ENCODE results near the gene F11R. TPM values are rescaled to one million over a fixed set of nuclear protein-coding genes. Genes with fewer than 3 reads are reported as not detected.
"Not testable (repeated sequence)": the region's sequence is repeated elsewhere in the genome, so short reads cannot be mapped to it uniquely, and the experiment has no call there.

F11R gene
- total RNA-seq, 2 experiments from 2014 or later = 16.9 to 25.2 TPM

DNA sequence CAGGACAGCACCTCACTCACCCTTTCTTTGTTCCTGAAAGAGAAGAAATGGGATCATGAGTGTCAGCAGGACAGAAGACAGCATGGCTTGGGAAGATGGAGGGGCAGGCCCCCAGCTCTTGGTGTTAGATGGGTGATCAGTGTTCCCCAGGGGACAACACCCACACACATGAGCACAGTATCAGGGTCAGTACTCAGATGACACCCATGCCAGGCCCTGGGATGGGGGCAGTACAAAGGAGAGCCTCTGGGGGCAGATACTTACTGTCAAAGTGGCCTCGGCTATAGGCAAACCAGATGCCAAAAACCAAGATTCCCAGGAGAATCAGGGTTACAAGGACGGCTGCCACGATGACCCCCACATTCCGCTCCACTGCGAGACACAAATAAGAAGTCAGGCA lies 21.6 kb downstream of the F11R start:
- intact Hi-C loops (cut with DNase I, micrococcal nuclease) = loop anchor here in 1 of 2 experiments (2.0 kb wide), 1 partner anchor 97 kb away; no protein-coding TSS in a partner anchor

GRCh38 chr1:160997323-160998038 lies 23.5 kb downstream of the F11R start:
- Mint-ChIP-seq H3K4me1 (peaks cover 18% of the 10 kb centered on the region), H3K36me3 (ENCODE audit: low read depth) (peaks cover 5% of the 10 kb centered on the region), H3K4me3 (no peak overlapping the region), H3K9me3 (ENCODE audit: low read depth) (no peaks in the 10 kb centered on the region), H3K27ac (peak overlapping the region; percentile 58), H3K27me3 (no peaks in the 10 kb centered on the region)
- peak; percentile 71 for DNase-seq
- ChIA-PET POLR2A (interaction anchor here (0.5 to 1.2 kb wide), 2 partner anchors 18 to 49 kb away, joined by 3 read pairs; no protein-coding TSS in a partner anchor), CTCF (interaction anchor here (0.6 to 3.1 kb wide), 33 partner anchors 8 to 896 kb away, joined by 3 to 39 read pairs (median 3); partner anchors contain the start of genes ARHGAP30, F11R, KLHDC9 and TSTD1)
- peak; percentile 81 for ATAC-seq
- intact Hi-C loops (cut with DNase I, micrococcal nuclease) = loop anchor here (1.0 to 2.0 kb wide), 3 partner anchors 99 to 142 kb away; no protein-coding TSS in a partner anchor

More for the DNA sequence above, 21.6 kb downstream of the F11R start:
- ChIA-PET POLR2A (interaction anchor here (0.6 kb wide), 1 partner anchor 64 kb away, joined by 8 read pairs; no protein-coding TSS in a partner anchor), CTCF (interaction anchor here (0.6 to 1.6 kb wide), 6 partner anchors 9 to 162 kb away, joined by 3 to 9 read pairs (median 3); partner anchors contain the start of gene USF1)
- no peaks in the 10 kb centered on the region for H3K9me3 Mint-ChIP-seq (ENCODE audit: low read depth)
- ATAC-seq (no peak), DNase-seq (no peak)
- no peaks in the 10 kb centered on the region for H3K27me3 Mint-ChIP-seq
- no peak overlapping the region for H3K4me3 Mint-ChIP-seq
- H3K36me3 Mint-ChIP-seq (ENCODE audit: low read depth) = peaks cover 5% of the 10 kb centered on the region
- peaks cover 18% of the 10 kb centered on the region for H3K4me1 Mint-ChIP-seq
- H3K27ac Mint-ChIP-seq = no peak overlapping the region

DNA sequence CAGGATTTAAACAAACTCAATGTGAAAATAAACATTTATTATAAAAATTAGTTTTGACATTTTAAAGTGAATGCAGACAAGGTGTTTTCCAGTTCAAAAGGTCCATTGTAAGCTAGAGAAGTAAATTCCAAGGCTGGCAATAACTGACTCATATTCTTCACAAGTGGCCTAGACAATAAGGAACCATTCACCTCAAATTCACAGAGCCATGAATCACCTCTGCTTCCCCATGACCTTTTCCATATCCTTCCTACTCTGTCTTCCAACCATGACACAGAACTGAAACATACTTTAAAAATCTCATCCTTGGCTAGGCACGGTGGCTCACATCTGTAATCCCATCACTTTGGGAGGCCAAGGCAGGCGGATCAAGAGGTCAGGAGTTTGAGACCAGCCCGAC lies 24.8 kb downstream of the F11R start:
- ATAC-seq (no peak), DNase-seq (no peak)
- ChIA-PET POLR2A (no interaction called here), CTCF (interaction anchor here (0.6 to 3.1 kb wide), 11 partner anchors 8 to 375 kb away, joined by 3 to 39 read pairs (median 4); partner anchors contain the start of gene KLHDC9)
- intact Hi-C loops (cut with DNase I, micrococcal nuclease) = no loop called here
- H3K4me1 Mint-ChIP-seq = peaks cover 18% of the 10 kb centered on the region
- peaks cover 5% of the 10 kb centered on the region for H3K36me3 Mint-ChIP-seq (ENCODE audit: low read depth)
- no peak overlapping the region for H3K27ac Mint-ChIP-seq
- H3K4me3 Mint-ChIP-seq = no peak overlapping the region
- no peaks in the 10 kb centered on the region for H3K9me3 Mint-ChIP-seq (ENCODE audit: low read depth)
- no peaks in the 10 kb centered on the region for H3K27me3 Mint-ChIP-seq

DNA sequence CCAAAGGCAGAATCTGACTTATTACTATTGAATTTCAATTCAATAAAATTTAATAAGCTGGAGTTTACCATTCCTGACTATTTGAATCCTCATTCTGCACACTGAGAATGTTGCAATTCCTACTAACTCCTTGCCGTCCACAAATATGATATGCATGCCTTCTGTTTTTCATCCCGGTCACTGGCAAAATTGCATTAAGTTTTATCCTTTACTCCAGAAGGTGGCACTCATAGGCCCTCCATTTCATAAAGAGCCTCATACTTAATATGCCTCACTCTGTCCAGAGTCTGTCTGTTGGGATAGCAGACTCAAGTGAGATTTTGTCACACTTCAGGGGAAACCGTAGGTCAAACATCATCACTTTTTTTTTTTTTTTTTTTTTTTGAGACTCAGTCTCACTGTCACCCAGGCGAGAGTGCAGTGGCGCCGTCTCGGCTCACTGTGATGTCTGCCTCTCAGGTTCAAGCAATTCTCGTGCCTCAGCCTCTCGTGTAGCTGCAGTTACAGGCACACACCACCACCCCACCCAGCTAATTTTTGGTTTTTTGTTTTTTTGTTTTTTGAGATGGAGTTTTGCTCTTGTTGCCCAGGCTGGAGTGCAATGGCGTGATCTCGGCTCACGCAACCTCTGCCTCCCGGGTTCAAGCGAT lies 27.3 kb downstream of the F11R start:
- intact Hi-C loops (cut with DNase I, micrococcal nuclease) = loop anchor here (5.0 kb wide), 4 partner anchors 226 to 389 kb away; no protein-coding TSS in a partner anchor
- CTCF ChIA-PET = interaction anchor here (0.6 to 1.5 kb wide), 4 partner anchors 51 to 239 kb away, joined by 3 to 4 read pairs (median 4); no protein-coding TSS in a partner anchor
- POLR2A ChIA-PET = no interaction called here
- DNase-seq (no peak), ATAC-seq (peak; percentile 23)
- no peaks in the 10 kb centered on the region for H3K9me3 Mint-ChIP-seq (ENCODE audit: low read depth)
- H3K4me3 Mint-ChIP-seq = no peak overlapping the region
- no peaks in the 10 kb centered on the region for H3K27me3 Mint-ChIP-seq
- H3K27ac Mint-ChIP-seq = no peak overlapping the region
- H3K4me1 Mint-ChIP-seq = peaks cover 21% of the 10 kb centered on the region
- H3K36me3 Mint-ChIP-seq (ENCODE audit: low read depth) = peaks cover 2% of the 10 kb centered on the region

GRCh38 chr1:160992036-160992435 lies 28.9 kb downstream of the F11R start:
- POLR2A ChIA-PET = interaction anchor here (0.6 kb wide), 1 partner anchor 33 kb away, joined by 7 read pairs; no protein-coding TSS in a partner anchor
- intact Hi-C loops (cut with DNase I, micrococcal nuclease) = loop anchor here (5.0 kb wide), 4 partner anchors 225 to 390 kb away; no protein-coding TSS in a partner anchor

GRCh38 chr1:160987359-160988050 lies 33.4 kb downstream of the F11R start:
- Mint-ChIP-seq H3K27me3 (peaks cover 4% of the 10 kb centered on the region), H3K27ac (no peak overlapping the region), H3K9me3 (ENCODE audit: low read depth) (no peaks in the 10 kb centered on the region), H3K4me1 (peaks cover 3% of the 10 kb centered on the region), H3K4me3 (no peak overlapping the region), H3K36me3 (ENCODE audit: low read depth) (no peaks in the 10 kb centered on the region)
- ATAC-seq = no peak
- no peak for DNase-seq
- intact Hi-C loops (cut with DNase I, micrococcal nuclease) = no loop called here
- POLR2A ChIA-PET = interaction anchor here (0.7 kb wide), 1 partner anchor 43 kb away, joined by 4 read pairs; no protein-coding TSS in a partner anchor
- CTCF ChIA-PET = interaction anchor here (0.6 to 2.0 kb wide), 13 partner anchors 8 to 392 kb away, joined by 3 to 9 read pairs (median 4); no protein-coding TSS in a partner anchor

More at GRCh38 chr1:160992036-160992435, 28.9 kb downstream of the F11R start:
- H3K4me3 Mint-ChIP-seq; ATAC-seq; H3K9me3 Mint-ChIP-seq (ENCODE audit: low read depth); H3K27me3 Mint-ChIP-seq; DNase-seq; H3K36me3 Mint-ChIP-seq (ENCODE audit: low read depth); H3K27ac Mint-ChIP-seq: not testable (repeated sequence)
- H3K4me1 Mint-ChIP-seq = peaks cover 17% of the 10 kb centered on the region
- CTCF ChIA-PET = interaction anchor here (1.6 kb wide), 1 partner anchor 106 kb away, joined by 3 read pairs; the partner anchor contains the start of gene KLHDC9

GRCh38 chr1:160985723-160986122 lies 35.2 kb downstream of the F11R start:
- H3K4me3 Mint-ChIP-seq = no peak overlapping the region
- intact Hi-C loops (cut with DNase I, micrococcal nuclease) = no loop called here
- ChIA-PET POLR2A (no interaction called here), CTCF (interaction anchor here (1.4 kb wide), 1 partner anchor 145 kb away, joined by 4 read pairs; no protein-coding TSS in a partner anchor)
- ATAC-seq (no peak), DNase-seq (no peak)
- peaks cover 19% of the 10 kb centered on the region for H3K27me3 Mint-ChIP-seq
- no peaks in the 10 kb centered on the region for H3K36me3 Mint-ChIP-seq (ENCODE audit: low read depth)
- H3K9me3 Mint-ChIP-seq (ENCODE audit: low read depth) = no peaks in the 10 kb centered on the region
- H3K27ac Mint-ChIP-seq = no peak overlapping the region
- H3K4me1 Mint-ChIP-seq = peaks cover 6% of the 10 kb centered on the region

GRCh38 chr1:160981584-160982411 lies 39.2 kb downstream of the F11R start:
- ChIA-PET CTCF (interaction anchor here (1.1 kb wide), 1 partner anchor 119 kb away, joined by 3 read pairs; the partner anchor contains the start of gene CD244), POLR2A (no interaction called here)
- Mint-ChIP-seq H3K36me3 (ENCODE audit: low read depth) (no peaks in the 10 kb centered on the region), H3K4me1 (peaks cover 3% of the 10 kb centered on the region), H3K27ac (no peak overlapping the region), H3K9me3 (ENCODE audit: low read depth) (no peaks in the 10 kb centered on the region), H3K27me3 (peaks cover 28% of the 10 kb centered on the region), H3K4me3 (peak overlapping the region; percentile 60)
- DNase-seq = peak; percentile 35
- ATAC-seq = peak; percentile 68
- intact Hi-C loops (cut with DNase I, micrococcal nuclease) = no loop called here

DNA sequence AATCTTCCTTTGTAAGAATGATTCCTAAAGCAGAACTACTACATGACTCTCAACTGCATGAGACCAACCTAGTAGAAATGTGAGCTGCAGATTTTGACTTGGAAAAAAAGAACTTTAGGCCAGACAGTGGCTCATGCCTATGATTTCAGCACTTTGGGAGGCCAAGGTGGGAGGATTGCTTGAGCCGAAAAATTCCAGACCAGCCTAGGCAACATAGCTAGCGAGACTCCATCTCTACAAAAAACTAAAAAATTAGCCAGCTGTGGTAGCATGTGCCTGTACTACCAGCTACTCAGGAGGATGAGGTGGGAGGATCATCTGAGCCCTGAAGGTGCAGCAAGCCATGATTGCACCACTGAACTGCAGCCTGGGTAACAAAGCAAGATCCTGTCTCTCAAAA lies 41.7 kb downstream of the F11R start:
- H3K27ac Mint-ChIP-seq = no peak overlapping the region
- ChIA-PET POLR2A (no interaction called here), CTCF (interaction anchor here (0.7 to 1.6 kb wide), 4 partner anchors 9 to 25 kb away, joined by 4 to 8 read pairs (median 4); partner anchors contain the start of gene ITLN2)
- H3K4me1 Mint-ChIP-seq = peaks cover 3% of the 10 kb centered on the region
- no peak overlapping the region for H3K4me3 Mint-ChIP-seq
- H3K9me3 Mint-ChIP-seq (ENCODE audit: low read depth) = no peaks in the 10 kb centered on the region
- no peak for ATAC-seq
- peaks cover 30% of the 10 kb centered on the region for H3K27me3 Mint-ChIP-seq
- no peaks in the 10 kb centered on the region for H3K36me3 Mint-ChIP-seq (ENCODE audit: low read depth)
- no peak for DNase-seq
- intact Hi-C loops (cut with DNase I, micrococcal nuclease) = no loop called here

GRCh38 chr1:160978510-160978927 lies 42.4 kb downstream of the F11R start:
- DNase-seq (no peak), ATAC-seq (no peak)
- H3K4me1 Mint-ChIP-seq = peaks cover 3% of the 10 kb centered on the region
- ChIA-PET CTCF (interaction anchor here (1.0 to 1.6 kb wide), 5 partner anchors 10 to 26 kb away, joined by 4 to 8 read pairs (median 6); partner anchors contain the start of gene ITLN2), POLR2A (no interaction called here)
- peaks cover 27% of the 10 kb centered on the region for H3K27me3 Mint-ChIP-seq
- H3K27ac Mint-ChIP-seq = no peak overlapping the region
- no peak overlapping the region for H3K4me3 Mint-ChIP-seq
- intact Hi-C loops (cut with DNase I, micrococcal nuclease) = no loop called here
- H3K36me3 Mint-ChIP-seq (ENCODE audit: low read depth) = no peaks in the 10 kb centered on the region
- no peaks in the 10 kb centered on the region for H3K9me3 Mint-ChIP-seq (ENCODE audit: low read depth)
